ENCODE data around the gene ALPP. TPM values are rescaled to one million over a fixed set of nuclear protein-coding genes. Genes with fewer than 3 reads are reported as not detected.
A peak's percentile ranks its signal among the peaks of the same experiment; 100 is the strongest.

The ALPP gene
- total RNA-seq, 1 experiment from 2014 or later = 0.20 TPM

GRCh38 chr2:232368311-232368731 is 10.2 kb upstream of the ALPP start:
- no peak overlapping the region; the same call in 1 of the 2 replicates for H3K14ac ChIP-seq (ENCODE audit: insufficient read depth, low read length)
- no peak overlapping the region for H2BK12ac ChIP-seq (ENCODE audit: insufficient read length, low read depth, low read length)
- no peak overlapping the region for H2BK5ac ChIP-seq (ENCODE audit: insufficient read length, low read length)
- DNase-seq = peak; percentile 59
- H4K91ac ChIP-seq (ENCODE audit: insufficient read length, low read depth, low read length) = no peak overlapping the region
- no peak overlapping the region for H3K56ac ChIP-seq (ENCODE audit: insufficient read length, low read depth, low read length)
- H3T11ph ChIP-seq (ENCODE audit: low read length) = no peak overlapping the region
- H3K23ac ChIP-seq (ENCODE audit: insufficient read length, low read depth, low read length) = no peak overlapping the region
- H4K20me1 ChIP-seq (ENCODE audit: control insufficient read depth, insufficient read depth, insufficient read length) = no peaks in the 10 kb centered on the region
- no peak overlapping the region for H3K4ac ChIP-seq (ENCODE audit: low read depth, low read length)
- WGBS (ENCODE audit: extremely low coverage, insufficient read length, low lambda C conversion rate) = no CpG with 5 or more reads among the region's 15 CpGs
- H3K79me2 ChIP-seq (ENCODE audit: insufficient read depth, low read length) = no peaks in the 10 kb centered on the region
- no peaks in the 10 kb centered on the region; a peak in 2 of 7 replicates for H3K36me3 Mint-ChIP-seq (ENCODE audit: insufficient read depth in 1 of 3, low read depth in 3 of 3)
- H3K4me1 ChIP-seq (ENCODE audit: insufficient read depth, low read length) = no peaks in the 10 kb centered on the region
- no peak overlapping the region for H3K9ac ChIP-seq (ENCODE audit: extremely low read depth, insufficient read length, low read length)
- no peaks in the 10 kb centered on the region for H3K27me3 ChIP-seq (ENCODE audit: insufficient read depth, low read length)
- no peak overlapping the region for H3K4me3 Mint-ChIP-seq
- H2BK20ac ChIP-seq (ENCODE audit: low read depth, low read length, poor library complexity, severe bottlenecking) = no peak overlapping the region
- no peaks in the 10 kb centered on the region for H3K79me1 ChIP-seq (ENCODE audit: insufficient read depth, low read depth, low read length, poor library complexity, severe bottlenecking)
- TF ChIP-seq CTCF (conservative IDR thresholded peaks at IDR 0.05) = no peak
- no peak overlapping the region for H4K8ac ChIP-seq (replicated peaks; ENCODE audit: insufficient read length, low read depth, low read length)
- H3K27ac Mint-ChIP-seq = no peak overlapping the region
- no peaks in the 10 kb centered on the region for H3K9me3 Mint-ChIP-seq
- no peak overlapping the region for H3K27ac ChIP-seq (ENCODE audit: insufficient read length, low read depth, low read length)
- no peaks in the 10 kb centered on the region for H3K23me2 ChIP-seq (ENCODE audit: insufficient read length, low read depth, low read length, poor library complexity, severe bottlenecking)
- no peak overlapping the region for H3K4me2 ChIP-seq (ENCODE audit: insufficient read depth, insufficient read length, low read length)
- H3K9me3 ChIP-seq (ENCODE audit: control insufficient read depth, low read depth, low read length) = no peaks in the 10 kb centered on the region
- no peak overlapping the region for H2AFZ ChIP-seq (ENCODE audit: low read length)
- no peak overlapping the region for H2AK5ac ChIP-seq (ENCODE audit: insufficient read length, low read length)
- H3K18ac ChIP-seq (ENCODE audit: insufficient read length, low read depth, low read length) = no peak overlapping the region
- H2BK15ac ChIP-seq (ENCODE audit: low read depth, low read length) = no peak overlapping the region
- H4K5ac ChIP-seq (ENCODE audit: insufficient read length, low read depth, low read length) = no peak overlapping the region
- H3K4me1 Mint-ChIP-seq = peaks cover 12 to 35% of the 10 kb centered on the region in 2 experiments
- H2BK120ac ChIP-seq (ENCODE audit: low read depth, low read length, poor library complexity, severe bottlenecking) = no peak overlapping the region
- H3K27me3 Mint-ChIP-seq (ENCODE audit: low read depth) = peaks cover 4% of the 10 kb centered on the region; the same call in 1 of the 2 replicates

All from H9 (cell line).